GM12872 (cell line): ENCODE measurements around the gene BUD13.

Experiments
- CTCF ChIP-seq: IDR thresholded peaks from 3 replicates; pipeline ENCODE4 v1.5.1; 2011; ENCODE audit warnings: low read depth, mild to moderate bottlenecking, low read length, moderate library complexity; ENCODE audit not compliant: insufficient read depth

BUD13 gene

GRCh38 chr11:116812109-116812508 lies 39.3 kb upstream of the BUD13 start:
- TF ChIP-seq CTCF: no peak

GRCh38 chr11:116811194-116811593 lies 38.4 kb upstream of the BUD13 start:
- no peak for TF ChIP-seq CTCF

- TF ChIP-seq CTCF: no peak
Measured at GRCh38 chr11:116808262-116809175, 35.7 kb upstream of the BUD13 start.

GRCh38 chr11:116807601-116808261 lies 34.9 kb upstream of the BUD13 start:
- TF ChIP-seq CTCF: no peak

GRCh38 chr11:116804001-116804400 lies 31.2 kb upstream of the BUD13 start:
- TF ChIP-seq CTCF: no peak

- no peak for TF ChIP-seq CTCF
Measured at GRCh38 chr11:116800610-116801009, 27.8 kb upstream of the BUD13 start.

GRCh38 chr11:116798368-116798767 lies 25.6 kb upstream of the BUD13 start:
- no peak for TF ChIP-seq CTCF
